Right atrium auricular region (tissue), 2 donors: ENCODE measurements around the gene SEMA3B. TPM values are rescaled to one million over a fixed set of nuclear protein-coding genes. Genes with fewer than 3 reads are reported as not detected.
"Not testable (repeated sequence)": the region's sequence is repeated elsewhere in the genome, so short reads cannot be mapped to it uniquely, and the experiment has no call there.

Experiments
- DNase-seq: peaks from one replicate; pipeline ENCODE4 v3.0.0-alpha.2; 2019; ENCODE audit warnings: low spot score
- H3K27ac ChIP-seq, 2 donors: fragments of 200-600 bp; sonication (generic); 1 replicate in 1 of 2; 2 replicates in 1 of 2; pipeline ENCODE4 v1.5.1; 2016 to 2019
- H3K27me3 ChIP-seq, 2 donors: fragments of 200-600 bp; sonication (generic); one replicate each; pipeline versions ENCODE4 v1.5.1 to v1.6.0; 2017 to 2019
- H3K36me3 ChIP-seq: fragments of 200-600 bp; sonication (generic); one replicate; pipeline ENCODE4 v1.5.1; 2016
- H3K4me1 ChIP-seq, 2 donors: fragments of 200-600 bp; sonication (generic); one replicate each; pipeline versions ENCODE4 v1.5.1 to v1.6.0; 2017 to 2019
- H3K4me3 ChIP-seq, 2 donors: fragments of 200-600 bp; sonication (generic); 1 replicate in 1 of 2; 2 replicates in 1 of 2; pipeline ENCODE4 v1.5.1; 2017 to 2019; ENCODE audit warnings: mild to moderate bottlenecking in 1 of 2, moderate library complexity in 1 of 2
- H3K9me3 ChIP-seq, 2 donors: fragments of 200-600 bp; sonication (generic); one replicate each; pipeline ENCODE4 v1.5.1; 2019
- total RNA-seq, 2 donors: library from RNA; depleted of rRNA; stranded (reverse); fragments of >200 nt; gene quantifications; one replicate each; pipeline ENCODE4 v1.1.0, GENCODE V29; 2016
- TF ChIP-seq, protein P1 (sequence below), 2 donors: fragments of 200-600 bp; sonication (generic); IDR thresholded peaks; one replicate each; pipeline ENCODE4 v1.5.1; 2019; ENCODE audit warnings: antibody characterized with exemption in 2 of 2

The SEMA3B gene
- total RNA-seq, 2 donors from 2014 or later, result 15.4 to 20.0 TPM

DNA sequence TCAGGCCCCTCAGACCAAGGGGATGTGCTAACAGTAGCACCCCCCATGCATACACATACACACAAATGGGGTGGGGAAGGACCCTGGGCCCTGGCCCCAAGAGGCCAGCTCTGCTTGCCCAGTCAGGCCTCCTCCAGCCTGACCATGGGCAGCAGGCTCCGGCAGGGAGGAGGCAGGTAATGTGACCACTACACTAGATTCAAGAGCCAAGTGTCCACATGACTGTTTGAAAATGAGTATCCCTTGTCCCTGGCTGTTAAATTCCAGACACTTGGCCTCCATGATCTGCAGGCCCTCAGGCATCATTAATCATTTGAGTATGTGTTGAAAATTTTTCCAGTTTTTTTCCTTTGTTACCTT is 46.8 kb upstream of the SEMA3B start:
- DNase-seq, result no peak
- Histone ChIP-seq H3K27me3 (no peaks in the 10 kb centered on the region), H3K4me1 (peaks cover 0 to 16% of the 10 kb centered on the region in 2 donors), H3K4me3 (no peak overlapping the region), H3K9me3 (no peaks in the 10 kb centered on the region), H3K27ac (no peak overlapping the region), H3K36me3 (no peaks in the 10 kb centered on the region)
- TF ChIP-seq, protein P1, sequence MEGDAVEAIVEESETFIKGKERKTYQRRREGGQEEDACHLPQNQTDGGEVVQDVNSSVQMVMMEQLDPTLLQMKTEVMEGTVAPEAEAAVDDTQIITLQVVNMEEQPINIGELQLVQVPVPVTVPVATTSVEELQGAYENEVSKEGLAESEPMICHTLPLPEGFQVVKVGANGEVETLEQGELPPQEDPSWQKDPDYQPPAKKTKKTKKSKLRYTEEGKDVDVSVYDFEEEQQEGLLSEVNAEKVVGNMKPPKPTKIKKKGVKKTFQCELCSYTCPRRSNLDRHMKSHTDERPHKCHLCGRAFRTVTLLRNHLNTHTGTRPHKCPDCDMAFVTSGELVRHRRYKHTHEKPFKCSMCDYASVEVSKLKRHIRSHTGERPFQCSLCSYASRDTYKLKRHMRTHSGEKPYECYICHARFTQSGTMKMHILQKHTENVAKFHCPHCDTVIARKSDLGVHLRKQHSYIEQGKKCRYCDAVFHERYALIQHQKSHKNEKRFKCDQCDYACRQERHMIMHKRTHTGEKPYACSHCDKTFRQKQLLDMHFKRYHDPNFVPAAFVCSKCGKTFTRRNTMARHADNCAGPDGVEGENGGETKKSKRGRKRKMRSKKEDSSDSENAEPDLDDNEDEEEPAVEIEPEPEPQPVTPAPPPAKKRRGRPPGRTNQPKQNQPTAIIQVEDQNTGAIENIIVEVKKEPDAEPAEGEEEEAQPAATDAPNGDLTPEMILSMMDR (IDR thresholded peaks at IDR 0.05), result no peak

DNA sequence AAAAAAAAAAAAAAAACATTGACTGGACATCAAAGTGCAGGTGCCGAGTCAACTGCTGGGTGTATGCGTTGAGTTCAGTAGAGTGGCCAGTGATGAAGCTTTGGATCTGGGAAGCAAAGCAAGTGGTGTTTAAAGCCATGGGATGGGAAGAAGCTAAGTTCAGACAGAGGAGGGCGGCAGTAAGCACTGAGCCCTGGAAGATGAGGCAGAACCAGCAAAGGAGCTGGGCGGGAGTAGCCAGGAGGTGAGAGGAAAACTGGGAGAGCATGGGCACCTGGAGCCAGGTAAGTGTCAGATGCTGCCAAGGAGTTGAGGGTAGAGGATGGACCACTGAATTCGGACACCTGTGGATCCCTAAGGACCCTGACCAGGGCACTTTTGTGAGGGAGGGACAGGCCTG is 44.3 kb upstream of the SEMA3B start:
- DNase-seq, result no peak
- TF ChIP-seq, protein P1 (IDR thresholded peaks at IDR 0.05), result no peak
- Histone ChIP-seq H3K4me3 (no peak overlapping the region), H3K4me1 (peaks cover 0 to 24% of the 10 kb centered on the region in 2 donors), H3K27me3 (no peaks in the 10 kb centered on the region), H3K27ac (no peak overlapping the region), H3K36me3 (no peaks in the 10 kb centered on the region), H3K9me3 (no peaks in the 10 kb centered on the region)

DNA sequence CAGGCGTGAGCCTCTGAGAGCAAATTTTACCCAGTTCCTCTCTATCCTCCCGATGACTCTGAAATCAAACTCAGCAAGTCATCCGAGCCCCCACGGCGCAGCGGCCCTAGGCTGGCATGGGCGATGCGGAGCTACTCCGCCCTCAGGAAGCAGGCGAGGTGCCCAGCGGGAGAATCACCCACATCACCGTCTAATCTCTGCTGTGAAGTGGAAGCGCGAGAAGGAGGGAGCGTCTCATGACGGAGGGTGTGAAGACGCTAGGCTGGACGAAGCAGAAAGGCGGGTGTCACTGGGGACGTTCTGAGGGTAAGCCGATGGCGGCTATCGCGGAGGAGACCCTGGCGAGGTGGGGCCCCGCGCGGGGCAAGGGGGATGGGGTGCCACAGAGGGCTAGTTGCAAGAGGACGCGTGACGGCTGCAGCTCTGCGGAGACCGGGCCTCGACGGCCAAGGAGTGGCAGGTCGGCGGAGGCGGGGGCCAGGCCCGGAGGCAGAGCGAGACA is 42.0 kb upstream of the SEMA3B start:
- Histone ChIP-seq H3K4me3 (peak overlapping the region; percentile 55 to 68), H3K27me3 (no peaks in the 10 kb centered on the region), H3K27ac (peak overlapping the region; percentile 66 to 76), H3K9me3 (no peaks in the 10 kb centered on the region), H3K36me3 (no peaks in the 10 kb centered on the region), H3K4me1 (peaks cover 0 to 24% of the 10 kb centered on the region in 2 donors)
- TF ChIP-seq, protein P1 (IDR thresholded peaks at IDR 0.05), result no peak
- no peak for DNase-seq

DNA sequence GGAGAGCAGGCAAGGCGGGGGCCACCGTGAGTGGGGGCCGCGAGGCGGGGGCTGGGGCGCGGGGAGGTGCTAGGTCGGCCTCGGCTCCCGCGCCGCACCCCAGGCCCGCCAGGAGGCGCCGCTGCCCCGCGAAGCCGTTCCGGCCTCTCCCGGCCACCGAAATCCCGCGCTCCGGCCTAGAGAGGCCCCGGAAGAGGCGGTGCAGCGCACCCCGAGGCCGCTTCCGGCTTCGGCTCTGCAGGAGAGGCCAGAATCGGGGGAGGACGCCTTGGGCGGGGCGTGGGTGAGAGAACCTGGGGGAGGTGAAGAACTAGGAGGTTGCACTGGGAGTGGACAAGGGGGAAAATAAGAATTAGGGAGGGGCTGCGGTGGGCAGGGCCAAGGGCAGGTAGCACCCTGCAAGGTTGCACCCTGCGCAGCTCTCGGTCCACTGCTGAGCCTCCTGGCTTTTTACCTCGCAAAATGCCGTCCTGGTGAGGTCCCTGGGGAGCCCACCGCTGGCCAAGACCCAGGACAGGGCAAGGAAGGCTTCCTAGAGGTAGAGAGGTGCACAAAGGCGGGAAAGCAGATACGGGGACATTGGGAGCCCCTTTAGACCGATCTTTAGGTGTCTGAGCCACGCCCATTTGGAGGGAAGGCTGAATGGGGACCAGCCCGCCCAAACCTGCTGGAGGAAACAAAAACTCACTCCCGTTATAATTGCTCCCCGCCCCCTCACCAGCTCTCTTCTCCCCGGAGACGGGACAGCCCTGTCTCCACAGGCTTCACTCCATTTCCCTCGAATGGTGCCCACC is 41.4 kb upstream of the SEMA3B start:
- TF ChIP-seq, protein P1 (IDR thresholded peaks at IDR 0.05), result peak; percentile 89 to 99
- Histone ChIP-seq H3K4me3 (peak overlapping the region; percentile 55 to 68), H3K27me3 (no peaks in the 10 kb centered on the region), H3K9me3 (no peaks in the 10 kb centered on the region), H3K4me1 (peaks cover 0 to 24% of the 10 kb centered on the region in 2 donors), H3K36me3 (no peaks in the 10 kb centered on the region), H3K27ac (peak overlapping the region; percentile 66 to 76)
- peak; percentile 88 for DNase-seq

DNA sequence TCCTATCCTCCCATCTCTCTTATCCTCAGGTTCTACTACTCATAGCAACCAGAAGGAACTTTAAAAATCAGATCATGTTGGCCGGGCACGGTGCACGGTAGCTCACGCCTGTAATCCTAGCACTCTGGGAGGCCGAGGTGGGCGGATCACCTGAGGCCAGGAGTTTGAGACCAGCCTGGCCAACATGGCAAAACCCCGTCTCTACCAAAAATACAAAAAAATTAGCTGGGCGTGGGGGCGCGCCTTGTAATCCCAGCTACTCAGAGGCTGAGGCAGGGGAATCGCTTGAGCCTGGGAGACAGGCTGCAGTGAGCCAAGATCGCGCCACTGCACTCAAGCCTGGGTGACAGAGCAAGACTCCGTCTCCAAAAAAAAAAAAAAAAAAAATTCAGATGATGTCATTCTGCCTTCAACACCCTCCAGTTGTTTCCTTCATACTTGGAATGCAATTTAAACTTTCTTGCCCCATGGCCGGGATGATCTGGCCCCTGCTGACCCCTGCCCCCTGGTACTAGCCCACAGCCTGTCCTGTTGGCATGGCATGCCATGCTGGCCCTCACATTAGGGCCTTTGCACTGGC is 40.7 kb upstream of the SEMA3B start:
- peak overlapping the region; percentile 66 to 76 for H3K27ac ChIP-seq
- peak overlapping the region in 1 of 2 donors; percentile 68 for H3K4me3 ChIP-seq
- peaks cover 0 to 24% of the 10 kb centered on the region in 2 donors for H3K4me1 ChIP-seq
- H3K27me3 ChIP-seq, H3K36me3 ChIP-seq, H3K9me3 ChIP-seq, DNase-seq: not testable (repeated sequence)

DNA sequence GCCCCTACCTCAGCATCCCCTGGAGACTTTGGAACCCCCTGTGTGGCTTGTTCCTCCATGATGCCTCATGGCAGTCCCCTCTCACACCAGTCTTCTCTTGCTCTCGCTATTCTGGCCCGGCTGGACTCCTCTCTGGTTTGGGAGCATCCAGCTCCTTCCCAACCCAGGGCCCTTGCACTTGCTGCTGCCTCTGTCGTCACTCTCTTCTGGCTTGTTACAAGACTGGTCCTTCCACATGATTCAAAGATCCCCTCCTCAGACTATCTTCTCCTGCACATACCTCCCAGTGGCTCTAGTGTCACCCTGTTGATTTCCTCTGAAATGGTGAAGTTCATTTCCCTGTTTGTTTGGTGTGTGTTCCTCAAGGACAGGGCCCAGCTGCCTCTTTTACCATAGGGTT is 39.5 kb upstream of the SEMA3B start:
- H3K36me3 ChIP-seq, result no peaks in the 10 kb centered on the region
- H3K4me1 ChIP-seq, result peaks cover 0 to 24% of the 10 kb centered on the region in 2 donors
- no peak overlapping the region for H3K27ac ChIP-seq
- no peak overlapping the region for H3K4me3 ChIP-seq
- H3K9me3 ChIP-seq, result no peaks in the 10 kb centered on the region
- TF ChIP-seq, protein P1 (IDR thresholded peaks at IDR 0.05), result no peak
- DNase-seq, result no peak
- no peaks in the 10 kb centered on the region for H3K27me3 ChIP-seq
